A549 (cell line): ENCODE measurements around the gene TOR1B.

Experiments used
- CHD2 ChIP-seq: fragments of 150-350 bp; IDR thresholded peaks from 2 replicates; pipeline ENCODE4 v1.6.1; 2014; ENCODE audit warnings: low read length; ENCODE audit not compliant: partially characterized antibody
- MAZ ChIP-seq: fragments of 150-350 bp; IDR thresholded peaks from 2 replicates; pipeline ENCODE4 v1.6.1; 2014; ENCODE audit warnings: antibody characterized with exemption, low read depth, low read length, borderline replicate concordance
- RAD21 ChIP-seq, 2 experiments: fragments of >200 bp in 1 of 2; sonication (Bioruptor Twin) in 1 of 2; formaldehyde crosslinking in 1 of 2; IDR thresholded peaks in 1 of 2; conservative IDR thresholded peaks in 1 of 2; 2 replicates in 1 of 2; 3 replicates in 1 of 2; pipeline ENCODE4 v1.6.1; 2012 to 2018; ENCODE audit warnings: inconsistent platforms in 1 of 2
- TF ChIP-seq, protein P1 (sequence below): fragments of >200 bp; sonication (Bioruptor Twin); formaldehyde crosslinking; IDR thresholded peaks from 3 replicates; pipeline ENCODE4 v1.5.1; 2016

GRCh38 chr9:129822898-129823541, 20.0 kb downstream of the TOR1B start:
- TF ChIP-seq, protein P1, sequence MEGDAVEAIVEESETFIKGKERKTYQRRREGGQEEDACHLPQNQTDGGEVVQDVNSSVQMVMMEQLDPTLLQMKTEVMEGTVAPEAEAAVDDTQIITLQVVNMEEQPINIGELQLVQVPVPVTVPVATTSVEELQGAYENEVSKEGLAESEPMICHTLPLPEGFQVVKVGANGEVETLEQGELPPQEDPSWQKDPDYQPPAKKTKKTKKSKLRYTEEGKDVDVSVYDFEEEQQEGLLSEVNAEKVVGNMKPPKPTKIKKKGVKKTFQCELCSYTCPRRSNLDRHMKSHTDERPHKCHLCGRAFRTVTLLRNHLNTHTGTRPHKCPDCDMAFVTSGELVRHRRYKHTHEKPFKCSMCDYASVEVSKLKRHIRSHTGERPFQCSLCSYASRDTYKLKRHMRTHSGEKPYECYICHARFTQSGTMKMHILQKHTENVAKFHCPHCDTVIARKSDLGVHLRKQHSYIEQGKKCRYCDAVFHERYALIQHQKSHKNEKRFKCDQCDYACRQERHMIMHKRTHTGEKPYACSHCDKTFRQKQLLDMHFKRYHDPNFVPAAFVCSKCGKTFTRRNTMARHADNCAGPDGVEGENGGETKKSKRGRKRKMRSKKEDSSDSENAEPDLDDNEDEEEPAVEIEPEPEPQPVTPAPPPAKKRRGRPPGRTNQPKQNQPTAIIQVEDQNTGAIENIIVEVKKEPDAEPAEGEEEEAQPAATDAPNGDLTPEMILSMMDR: no peak
- TF ChIP-seq RAD21 (conservative IDR thresholded peaks at IDR 0.05 in 1 of 2, IDR thresholded peaks at IDR 0.05 in 1 of 2) (no peak), CHD2 (no peak), MAZ (no peak)
